ENCODE results near the gene SCGB1D1.
"Not testable (repeated sequence)": the region's sequence is repeated elsewhere in the genome, so short reads cannot be mapped to it uniquely, and the experiment has no call there.

SCGB1D1 gene

GRCh38 chr11:62202910-62203309, 12.9 kb downstream of the SCGB1D1 start:
- TF ChIP-seq CTCF (conservative IDR thresholded peaks at IDR 0.05; ENCODE audit: low read depth, low read length): no peak
- no peak for DNase-seq (ENCODE audit: low read depth)
- no peak overlapping the region for H3K4me3 ChIP-seq (ENCODE audit: low read depth, low read length)

- TF ChIP-seq CTCF (conservative IDR thresholded peaks at IDR 0.05; ENCODE audit: low read depth, low read length): no peak
- DNase-seq (ENCODE audit: low read depth): no peak
Measured at GRCh38 chr11:62204430-62204829, 14.4 kb downstream of the SCGB1D1 start.

GRCh38 chr11:62205441-62205840, 15.4 kb downstream of the SCGB1D1 start:
- TF ChIP-seq CTCF (conservative IDR thresholded peaks at IDR 0.05; ENCODE audit: low read depth, low read length): no peak

More at GRCh38 chr11:62204430-62204829, 14.4 kb downstream of the SCGB1D1 start:
- no peak overlapping the region for H3K4me3 ChIP-seq (ENCODE audit: low read depth, low read length)

GRCh38 chr11:62206276-62207066, 16.5 kb downstream of the SCGB1D1 start:
- H3K4me3 ChIP-seq (ENCODE audit: low read depth, low read length); DNase-seq (ENCODE audit: low read depth): not testable (repeated sequence)

More at GRCh38 chr11:62205441-62205840, 15.4 kb downstream of the SCGB1D1 start:
- H3K4me3 ChIP-seq (ENCODE audit: low read depth, low read length): no peak overlapping the region
- no peak for DNase-seq (ENCODE audit: low read depth)

- no peak for TF ChIP-seq CTCF (conservative IDR thresholded peaks at IDR 0.05; ENCODE audit: low read depth, low read length)
- no peak overlapping the region for H3K4me3 ChIP-seq (ENCODE audit: low read depth, low read length)
- no peak for DNase-seq (ENCODE audit: low read depth)
Measured at GRCh38 chr11:62208785-62209144, 18.7 kb downstream of the SCGB1D1 start.

GRCh38 chr11:62217191-62217748, 27.3 kb downstream of the SCGB1D1 start:
- peak; percentile 43 for DNase-seq (ENCODE audit: low read depth)
- no peak overlapping the region for H3K4me3 ChIP-seq (ENCODE audit: low read depth, low read length)
- TF ChIP-seq CTCF (conservative IDR thresholded peaks at IDR 0.05; ENCODE audit: low read depth, low read length): peak; percentile 66

GRCh38 chr11:62221498-62221897, 31.5 kb downstream of the SCGB1D1 start:
- DNase-seq (ENCODE audit: low read depth): no peak
- H3K4me3 ChIP-seq (ENCODE audit: low read depth, low read length): no peak overlapping the region
- TF ChIP-seq CTCF (conservative IDR thresholded peaks at IDR 0.05; ENCODE audit: low read depth, low read length): no peak
